NT2/D1 (cell line): Measurements from ENCODE around the gene SUPT20HL1.
"Not testable (repeated sequence)": the region's sequence is repeated elsewhere in the genome, so short reads cannot be mapped to it uniquely, and the experiment has no call there.

Experiments used
- DNase-seq: peaks from one replicate; pipeline ENCODE4 v3.0.0-alpha.2; 2011; ENCODE audit warnings: low read depth, low spot score
- H3K27me3 ChIP-seq: 2 replicates; pipeline ENCODE4 v1.6.0; 2011; ENCODE audit warnings: mild to moderate bottlenecking; ENCODE audit not compliant: insufficient read length, insufficient read depth
- H3K36me3 ChIP-seq: 2 replicates; pipeline ENCODE4 v1.6.1; 2011; ENCODE audit warnings: mild to moderate bottlenecking, low read length, mixed read lengths; ENCODE audit not compliant: insufficient read depth, insufficient read length
- H3K4me1 ChIP-seq: 2 replicates; pipeline ENCODE4 v1.5.1; 2011; ENCODE audit not compliant: insufficient read depth, insufficient read length
- H3K4me3 ChIP-seq: 2 replicates; pipeline ENCODE4 v1.5.1; 2011; ENCODE audit warnings: low read depth; ENCODE audit not compliant: insufficient read length
- H3K9ac ChIP-seq: 2 replicates; pipeline ENCODE4 v1.6.0; 2011; ENCODE audit warnings: low read depth; ENCODE audit not compliant: insufficient read length
- H3K9me3 ChIP-seq: 2 replicates; pipeline ENCODE4 v1.5.1; 2011; ENCODE audit warnings: mild to moderate bottlenecking, low read length; ENCODE audit not compliant: insufficient read depth
- SUZ12 ChIP-seq: IDR thresholded peaks from 2 replicates; pipeline ENCODE4 v1.6.1; 2011; ENCODE audit not compliant: insufficient read length, insufficient read depth; ENCODE audit errors: extremely low read depth
- YY1 ChIP-seq: IDR thresholded peaks from 2 replicates; pipeline ENCODE4 v1.6.1; 2011; ENCODE audit not compliant: insufficient read length, insufficient read depth
- ZNF274 ChIP-seq: IDR thresholded peaks from 2 replicates; pipeline ENCODE4 v1.6.1; 2011; ENCODE audit warnings: mild to moderate bottlenecking, low read depth, low read length

SUPT20HL1 gene

DNA sequence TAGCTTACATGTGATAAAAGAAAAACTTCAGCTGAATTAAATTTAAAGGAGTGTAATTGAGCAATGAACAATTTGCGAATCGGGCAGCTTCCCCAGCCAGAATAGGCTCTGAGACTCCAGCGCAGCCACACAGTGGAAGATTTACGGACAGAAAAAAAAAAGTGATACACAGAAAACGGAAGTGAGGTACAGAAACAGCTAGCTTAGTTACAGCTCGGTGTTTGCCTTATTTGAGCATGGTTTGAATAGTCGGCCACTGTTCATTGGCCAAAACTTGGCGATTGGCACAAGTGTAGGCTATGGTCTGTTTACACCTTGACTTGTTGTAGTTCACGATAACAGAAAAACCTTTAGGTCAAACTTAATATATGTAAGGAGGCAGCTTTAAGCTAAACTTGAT lies 16.7 kb upstream of the SUPT20HL1 start:
- H3K9ac ChIP-seq = no peak overlapping the region

DNA sequence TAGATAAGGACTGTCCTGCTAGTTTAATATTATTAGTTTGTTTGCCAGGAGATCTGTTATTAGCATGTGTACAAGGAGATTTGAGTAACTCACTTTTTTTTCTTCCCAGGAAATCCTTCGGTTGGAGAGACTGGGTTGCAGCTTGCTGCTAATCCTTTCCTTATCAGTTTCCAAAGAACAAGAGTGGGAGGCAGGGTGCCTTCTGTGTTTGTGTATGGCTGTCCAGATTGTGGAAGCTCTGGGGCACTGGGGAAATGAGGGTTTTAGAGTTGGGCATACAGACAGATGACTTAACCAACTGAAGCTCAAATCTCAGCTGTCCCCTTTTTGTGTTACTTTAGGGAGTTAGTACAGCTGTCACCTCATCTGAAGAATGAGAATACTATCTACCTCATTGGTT lies 12.6 kb upstream of the SUPT20HL1 start:
- H3K9ac ChIP-seq = no peak overlapping the region
- H3K4me1 ChIP-seq = no peaks in the 10 kb centered on the region
- no peak overlapping the region for H3K4me3 ChIP-seq
- TF ChIP-seq SUZ12 = no peak
- DNase-seq = no peak
- no peaks in the 10 kb centered on the region for H3K36me3 ChIP-seq
- no peaks in the 10 kb centered on the region for H3K9me3 ChIP-seq
- no peaks in the 10 kb centered on the region for H3K27me3 ChIP-seq

More for the DNA sequence above, 16.7 kb upstream of the SUPT20HL1 start:
- TF ChIP-seq ZNF274 = no peak
- no peak for TF ChIP-seq SUZ12
- no peak for TF ChIP-seq YY1
- no peak for DNase-seq
- Histone ChIP-seq H3K36me3 (no peaks in the 10 kb centered on the region), H3K4me1 (no peaks in the 10 kb centered on the region), H3K4me3 (no peak overlapping the region), H3K27me3 (no peaks in the 10 kb centered on the region), H3K9me3 (no peaks in the 10 kb centered on the region)

DNA sequence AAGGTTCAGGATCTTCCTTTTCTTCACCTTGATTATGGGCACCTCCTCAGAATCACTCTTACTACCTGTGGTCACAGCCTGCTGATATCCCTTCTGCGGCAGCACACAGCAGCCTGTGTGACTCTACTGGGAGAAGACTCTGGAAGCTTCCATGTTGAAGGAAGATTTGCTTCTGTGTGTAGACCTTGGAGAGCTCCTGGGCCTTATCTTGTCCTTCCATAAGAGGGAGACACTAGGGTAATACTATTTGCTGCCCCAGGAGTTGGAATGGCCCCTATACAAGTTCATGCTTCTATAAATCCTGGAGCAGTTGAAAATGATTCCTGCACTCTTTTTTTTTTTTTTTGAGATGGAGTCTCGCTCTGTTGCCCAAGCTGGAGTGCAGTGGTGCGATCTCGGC lies 10.2 kb upstream of the SUPT20HL1 start:
- no peak for DNase-seq
- Histone ChIP-seq H3K4me1 (no peaks in the 10 kb centered on the region), H3K9me3 (no peaks in the 10 kb centered on the region), H3K9ac (no peak overlapping the region), H3K4me3 (no peak overlapping the region), H3K36me3 (no peaks in the 10 kb centered on the region), H3K27me3 (no peaks in the 10 kb centered on the region)
- TF ChIP-seq ZNF274 (no peak), SUZ12 (no peak), YY1 (no peak)

DNA sequence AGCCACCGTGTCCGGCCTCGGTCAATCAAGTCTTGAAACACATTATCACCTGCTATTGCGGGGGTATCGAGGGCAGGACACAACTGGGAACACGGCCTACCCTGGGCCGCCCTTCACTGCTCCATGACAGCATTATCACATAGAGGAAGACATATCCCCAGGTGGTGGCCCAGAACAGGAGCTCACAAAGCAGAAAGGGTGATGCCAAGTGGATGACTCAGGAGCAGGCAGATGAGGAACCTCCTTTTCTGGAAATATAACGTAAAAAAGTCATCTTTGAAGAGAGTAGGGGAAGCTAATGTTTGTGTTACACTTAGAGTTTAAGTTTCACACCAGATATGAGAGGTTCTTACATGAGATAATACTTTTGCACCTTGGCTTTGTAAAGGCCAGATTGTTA lies 5.3 kb upstream of the SUPT20HL1 start:
- TF ChIP-seq SUZ12 (no peak), YY1 (no peak), ZNF274 (no peak)
- Histone ChIP-seq H3K9ac (no peak overlapping the region), H3K4me3 (no peak overlapping the region), H3K9me3 (no peaks in the 10 kb centered on the region), H3K36me3 (no peaks in the 10 kb centered on the region), H3K4me1 (no peaks in the 10 kb centered on the region), H3K27me3 (no peaks in the 10 kb centered on the region)
- DNase-seq = no peak

DNA sequence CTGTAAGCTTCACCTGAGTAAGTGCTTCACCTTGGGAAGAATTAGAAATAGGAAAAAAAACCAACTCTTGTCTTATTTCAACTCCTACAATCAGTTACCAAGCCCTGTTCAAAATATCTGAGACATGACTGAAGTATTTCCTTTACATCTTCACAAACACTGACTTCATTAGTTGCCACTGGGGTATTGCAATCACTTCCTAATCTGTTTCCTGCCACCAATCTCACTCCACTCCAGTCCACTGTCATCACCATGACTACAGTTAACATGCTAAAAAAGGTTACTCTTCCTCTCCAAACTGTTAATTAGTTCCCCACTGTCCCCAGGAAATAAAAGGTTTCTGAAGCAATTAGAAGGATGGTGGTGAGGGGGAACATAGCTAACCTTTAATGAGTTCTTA lies 3.3 kb upstream of the SUPT20HL1 start:
- no peak for DNase-seq
- H3K4me1 ChIP-seq = no peaks in the 10 kb centered on the region
- no peaks in the 10 kb centered on the region for H3K9me3 ChIP-seq
- no peaks in the 10 kb centered on the region for H3K36me3 ChIP-seq
- TF ChIP-seq SUZ12 (no peak), YY1 (no peak), ZNF274 (no peak)
- H3K9ac ChIP-seq = no peak overlapping the region
- H3K4me3 ChIP-seq = no peak overlapping the region
- H3K27me3 ChIP-seq = no peaks in the 10 kb centered on the region

DNA sequence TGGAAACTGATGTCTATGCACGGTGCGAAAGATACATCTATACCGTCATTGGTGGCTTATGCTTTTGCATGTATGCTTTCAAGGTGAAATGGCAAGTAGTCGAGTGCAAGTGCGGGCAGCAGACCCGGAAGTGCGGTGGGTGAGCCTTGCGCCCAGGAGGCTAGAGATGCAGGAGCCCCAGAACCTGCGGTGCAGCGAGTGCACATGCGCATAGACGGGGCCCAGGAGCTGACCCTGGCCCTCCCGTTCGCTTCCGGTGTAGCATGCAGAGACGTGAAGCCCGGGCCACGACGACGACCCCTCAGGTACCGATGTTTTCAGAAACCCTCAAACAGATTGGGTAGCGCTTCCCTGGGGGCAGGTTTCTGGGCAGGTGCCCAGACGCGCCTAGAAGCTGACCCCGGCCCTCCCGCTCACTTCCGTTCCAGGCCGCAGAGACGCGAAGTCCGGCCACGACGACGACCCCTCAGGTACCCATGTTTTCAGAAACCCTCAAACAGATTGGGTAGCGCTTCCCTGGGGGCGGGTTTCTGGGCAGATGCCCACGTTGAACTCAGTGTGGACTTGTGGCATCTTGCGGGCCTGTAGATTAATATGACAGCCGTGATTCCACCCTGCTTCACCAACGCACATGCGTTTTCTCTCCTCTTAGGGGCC lies 1.8 kb downstream of the SUPT20HL1 start:
- H3K9ac ChIP-seq, H3K4me1 ChIP-seq, DNase-seq, H3K27me3 ChIP-seq, H3K9me3 ChIP-seq, H3K36me3 ChIP-seq, H3K4me3 ChIP-seq: not testable (repeated sequence)

DNA sequence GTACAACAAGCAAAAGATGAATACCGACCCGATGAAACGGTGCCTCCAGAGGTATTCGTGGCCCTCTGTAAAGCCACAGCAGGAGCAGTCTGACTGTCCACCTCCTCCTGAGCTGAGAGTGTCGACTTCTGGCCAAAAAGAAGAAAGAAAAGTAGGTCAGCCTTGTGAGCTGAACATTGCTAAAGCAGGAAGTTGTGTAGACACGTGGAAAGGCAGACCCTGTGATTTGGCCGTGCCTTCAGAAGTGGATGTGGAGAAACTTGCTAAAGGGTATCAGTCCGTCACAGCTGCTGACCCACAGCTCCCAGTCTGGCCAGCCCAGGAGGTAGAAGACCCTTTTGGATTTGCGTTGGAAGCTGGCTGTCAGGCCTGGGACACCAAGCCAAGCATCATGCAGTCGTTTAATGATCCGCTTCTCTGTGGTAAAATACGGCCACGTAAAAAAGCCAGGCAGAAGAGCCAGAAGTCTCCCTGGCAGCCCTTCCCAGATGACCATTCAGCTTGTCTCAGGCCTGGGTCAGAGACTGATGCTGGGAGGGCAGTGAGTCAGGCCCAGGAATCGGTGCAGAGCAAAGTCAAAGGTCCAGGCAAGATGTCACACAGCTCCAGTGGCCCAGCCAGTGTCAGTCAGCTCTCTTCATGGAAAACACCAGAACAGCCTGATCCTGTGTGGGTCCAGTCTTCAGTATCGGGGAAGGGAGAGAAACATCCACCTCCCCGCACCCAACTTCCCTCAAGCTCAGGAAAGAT lies 3.2 kb downstream of the SUPT20HL1 start:
- H3K4me1 ChIP-seq, H3K9me3 ChIP-seq, H3K27me3 ChIP-seq, H3K36me3 ChIP-seq, DNase-seq, H3K4me3 ChIP-seq, H3K9ac ChIP-seq: not testable (repeated sequence)

DNA sequence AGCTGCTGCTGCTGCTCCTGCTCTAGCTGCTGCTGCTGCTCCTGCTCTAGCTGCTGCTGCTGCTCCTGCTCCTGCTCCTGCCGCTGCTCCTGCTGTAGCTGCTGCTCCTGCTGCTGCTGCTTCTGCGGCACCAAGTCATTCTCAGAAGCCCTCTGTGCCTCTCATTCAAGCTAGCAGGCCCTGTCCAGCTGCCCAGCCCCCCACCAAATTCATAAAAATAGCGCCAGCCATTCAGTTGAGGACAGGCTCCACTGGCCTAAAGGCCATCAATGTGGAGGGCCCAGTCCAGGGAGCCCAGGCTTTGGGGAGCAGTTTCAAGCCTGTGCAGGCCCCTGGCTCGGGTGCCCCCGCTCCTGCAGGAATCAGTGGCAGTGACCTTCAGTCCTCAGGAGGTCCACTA lies 3.9 kb downstream of the SUPT20HL1 start:
- no peak for DNase-seq
- H3K9ac ChIP-seq = no peak overlapping the region
- TF ChIP-seq ZNF274 = no peak
- no peak for TF ChIP-seq YY1
- no peaks in the 10 kb centered on the region for H3K27me3 ChIP-seq
- H3K4me1 ChIP-seq = peaks cover 2% of the 10 kb centered on the region
- no peaks in the 10 kb centered on the region for H3K9me3 ChIP-seq
- H3K4me3 ChIP-seq = no peak overlapping the region
- no peaks in the 10 kb centered on the region for H3K36me3 ChIP-seq
